HG03139 (cell line): ENCODE results near the gene NLRP9.
"Not testable (repeated sequence)": the region's sequence is repeated elsewhere in the genome, so short reads cannot be mapped to it uniquely, and the experiment has no call there.

Experiments
- ATAC-seq: cut with Tn5 transposase; IDR thresholded peaks from one replicate; pipeline ENCODE4 v1.9.1; 2021; ENCODE audit not compliant: unreplicated experiment

Gene NLRP9

GRCh38 chr19:55738302-55738701 is at the start of gene NLRP9:
Gene NLRP9, minus strand, starts transcription at chr19:55738402. Its CDS starts 28 bp downstream, at chr19:55738374.
- ATAC-seq, result no peak

- ATAC-seq, result no peak
Measured at GRCh38 chr19:55781112-55781511, 42.9 kb upstream of the NLRP9 start.

- ATAC-seq, result no peak
Measured at GRCh38 chr19:55778331-55778730, 40.1 kb upstream of the NLRP9 start.

- no peak for ATAC-seq
Measured at GRCh38 chr19:55777528-55777927, 39.3 kb upstream of the NLRP9 start.

GRCh38 chr19:55769632-55770031 is 31.4 kb upstream of the NLRP9 start:
- ATAC-seq, result not testable (repeated sequence)

- not testable (repeated sequence) for ATAC-seq
Measured at GRCh38 chr19:55768818-55769217, 30.6 kb upstream of the NLRP9 start, which contains the start of gene RFPL4AL1. Gene RFPL4AL1, plus strand, starts transcription at chr19:55769118. Its CDS starts 2,687 bp downstream, at chr19:55771805.

GRCh38 chr19:55766466-55766865 is 28.3 kb upstream of the NLRP9 start:
- ATAC-seq, result no peak

- not testable (repeated sequence) for ATAC-seq
Measured at GRCh38 chr19:55758797-55759196, 20.6 kb upstream of the NLRP9 start, which contains the start of gene RFPL4A. Gene RFPL4A, plus strand, starts transcription at chr19:55759097. Its CDS starts 2,704 bp downstream, at chr19:55761801.

GRCh38 chr19:55756808-55757207 is 18.6 kb upstream of the NLRP9 start:
- ATAC-seq, result not testable (repeated sequence)

GRCh38 chr19:55753401-55753800 is 15.2 kb upstream of the NLRP9 start:
- ATAC-seq, result no peak

GRCh38 chr19:55750715-55751114 is 12.5 kb upstream of the NLRP9 start:
- ATAC-seq, result no peak

- not testable (repeated sequence) for ATAC-seq
Measured at GRCh38 chr19:55730378-55730777, 7.8 kb downstream of the NLRP9 start.

GRCh38 chr19:55723491-55723890 is 14.7 kb downstream of the NLRP9 start:
- no peak for ATAC-seq

- ATAC-seq, result no peak
Measured at GRCh38 chr19:55720801-55721200, 17.4 kb downstream of the NLRP9 start.

- ATAC-seq, result no peak
Measured at GRCh38 chr19:55720214-55720746, 17.9 kb downstream of the NLRP9 start.

- ATAC-seq, result not testable (repeated sequence)
Measured at GRCh38 chr19:55717879-55718711, 20.1 kb downstream of the NLRP9 start.

GRCh38 chr19:55717251-55717650 is 21.0 kb downstream of the NLRP9 start:
- ATAC-seq, result no peak

- ATAC-seq, result no peak
Measured at GRCh38 chr19:55716531-55716930, 21.7 kb downstream of the NLRP9 start.

- ATAC-seq, result no peak
Measured at GRCh38 chr19:55712804-55713631, 25.2 kb downstream of the NLRP9 start.

GRCh38 chr19:55711719-55712118 is 26.5 kb downstream of the NLRP9 start:
- no peak for ATAC-seq

- no peak for ATAC-seq
Measured at GRCh38 chr19:55705972-55706371, 32.2 kb downstream of the NLRP9 start.
